DLD1 (cell line): ENCODE data around the gene NRXN3.

Experiments used
- in situ Hi-C: cut with HindIII; loops from 2 replicates; pipeline ENCODE4 v1.10.0; 2017; ENCODE audit warnings: low sequenced_read_pairs

Gene NRXN3

DNA sequence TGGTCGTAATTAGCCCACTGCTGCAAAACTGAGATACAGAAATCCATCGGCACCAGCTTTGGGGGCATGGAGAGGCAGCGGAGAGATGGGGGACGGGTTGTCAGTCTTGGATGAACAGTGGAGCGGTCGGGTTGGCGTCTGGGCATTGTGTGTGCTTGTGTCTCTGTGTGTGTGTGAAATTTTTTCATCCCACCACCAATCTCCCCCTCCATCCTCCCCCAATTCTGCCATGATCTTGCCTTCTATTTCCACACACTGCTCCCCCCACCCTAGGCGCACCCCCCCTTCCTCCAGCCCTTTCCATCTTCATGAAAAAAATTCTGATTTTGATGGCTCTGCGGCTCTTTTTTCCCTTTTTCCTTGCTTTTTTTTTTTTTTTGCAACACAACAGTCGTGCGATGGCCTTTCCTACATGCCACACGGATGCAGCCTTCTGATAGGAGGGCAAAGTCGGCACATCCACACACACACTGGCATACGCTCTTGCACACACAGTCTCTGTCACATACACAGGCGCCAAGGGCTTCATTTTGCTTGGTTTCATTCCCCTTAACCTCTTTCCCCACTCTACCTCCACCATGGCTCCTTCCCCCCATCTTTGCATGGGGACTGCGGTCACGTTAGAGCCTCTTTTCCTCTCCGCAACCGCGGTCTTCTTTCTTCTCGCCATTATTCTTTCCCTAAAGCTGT lies 3.3 kb downstream of the NRXN3 start:
- in situ Hi-C loops: no loop called here

DNA sequence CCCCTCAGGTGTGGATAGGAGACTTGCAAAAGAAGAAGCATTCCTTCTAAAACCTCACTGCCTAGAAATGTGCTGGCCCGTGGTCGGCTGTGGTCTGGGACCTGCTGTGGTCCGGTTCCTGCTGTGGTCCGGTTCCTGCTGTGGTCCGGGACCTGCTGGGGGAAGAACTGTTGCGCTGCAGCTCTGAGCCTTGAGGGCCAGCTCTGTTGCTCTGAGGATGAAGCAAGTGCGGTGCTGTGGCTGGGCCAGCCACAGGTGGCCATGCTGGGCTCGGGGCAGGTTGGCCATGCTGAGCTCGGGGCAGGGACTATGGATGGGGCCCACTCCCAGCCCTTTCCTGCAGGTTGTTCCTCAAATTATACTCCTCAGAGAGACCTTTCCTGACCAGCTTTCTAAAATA lies 5.2 kb downstream of the NRXN3 start:
- in situ Hi-C loops: no loop called here

DNA sequence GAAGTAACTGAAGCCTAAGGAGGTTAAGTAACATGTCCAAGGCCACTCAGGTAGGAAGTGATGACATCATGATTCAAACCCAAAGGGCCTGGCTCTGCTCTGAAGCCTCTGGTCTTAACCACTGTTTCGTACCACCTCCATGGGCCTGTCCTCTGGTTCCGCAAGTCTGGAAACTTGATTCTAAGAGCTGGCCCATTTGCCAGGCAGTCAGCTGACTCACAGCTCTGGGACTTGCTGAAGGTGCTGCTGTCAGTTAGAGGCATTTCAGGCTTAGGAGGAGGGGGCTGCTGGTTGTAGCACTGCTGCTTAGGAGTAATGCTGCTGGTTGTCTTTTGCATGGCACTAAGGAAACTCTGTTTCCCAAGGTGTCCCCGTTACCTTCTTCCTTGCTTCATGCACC lies 7.9 kb downstream of the NRXN3 start:
- in situ Hi-C loops: no loop called here

DNA sequence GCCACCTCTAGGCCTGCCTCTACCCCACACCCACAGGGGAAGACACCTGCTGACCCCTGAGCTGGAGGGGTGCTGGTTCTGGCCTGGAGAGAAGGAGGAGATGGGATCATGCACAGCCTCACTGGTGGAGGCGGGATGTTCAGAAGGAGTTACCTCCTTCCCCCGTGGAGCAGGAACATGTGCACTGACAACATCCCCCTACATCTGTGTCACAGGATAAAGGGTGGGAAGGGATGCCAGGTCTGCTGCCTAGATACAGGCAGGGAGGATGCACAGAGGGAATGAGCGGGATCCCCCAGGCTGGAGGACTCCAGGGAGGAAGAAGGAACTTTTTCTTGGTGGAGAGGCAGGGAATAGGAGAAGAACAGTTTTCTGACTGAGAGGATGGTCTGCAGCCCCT lies 8.8 kb downstream of the NRXN3 start:
- in situ Hi-C loops: no loop called here

DNA sequence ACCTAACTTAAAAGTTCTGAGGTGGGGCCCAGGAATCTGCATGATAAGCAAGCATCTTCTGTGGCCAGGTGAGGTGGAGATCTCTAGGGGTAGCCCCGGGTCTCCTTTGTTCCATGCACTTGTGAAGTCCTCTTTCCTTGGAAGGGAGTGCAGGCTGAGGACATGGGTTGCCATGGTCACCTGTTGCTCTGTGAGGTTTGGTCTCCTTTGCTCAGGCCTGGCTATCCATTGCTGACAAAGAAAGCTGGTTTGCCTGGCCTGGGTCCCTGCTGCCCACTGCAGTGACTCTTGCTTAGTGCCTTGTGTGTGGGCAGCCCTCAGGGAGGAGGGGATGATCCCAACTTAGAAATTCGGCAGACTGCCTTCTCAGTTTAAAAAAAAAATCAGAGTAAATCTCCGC lies 11.1 kb downstream of the NRXN3 start:
- in situ Hi-C loops: no loop called here

GRCh38 chr14:78182722-78183121 lies 12.5 kb downstream of the NRXN3 start:
- in situ Hi-C loops: no loop called here

- in situ Hi-C loops: no loop called here
Measured at GRCh38 chr14:78184157-78184556, 14.0 kb downstream of the NRXN3 start.

- in situ Hi-C loops: no loop called here
Measured at GRCh38 chr14:78186277-78186676, 16.1 kb downstream of the NRXN3 start.

DNA sequence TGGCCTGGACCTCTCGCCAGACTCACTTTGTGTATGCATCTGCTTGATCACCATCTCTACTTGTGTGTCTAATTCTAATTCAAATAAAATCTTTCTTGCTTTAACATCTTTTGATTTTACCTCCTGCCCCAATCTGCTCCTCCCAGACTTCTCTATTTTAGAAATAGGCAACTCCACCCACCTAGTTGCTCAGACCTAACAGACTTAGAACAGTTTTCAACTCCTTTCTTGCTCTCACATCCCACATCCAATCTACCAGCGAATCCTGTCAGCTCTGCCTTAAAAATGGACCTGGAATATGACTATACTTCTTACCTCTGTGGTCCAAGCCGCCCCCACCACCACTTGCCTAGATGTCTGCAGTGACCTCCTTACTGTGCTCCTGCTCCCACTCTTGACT lies 18.7 kb downstream of the NRXN3 start:
- in situ Hi-C loops: no loop called here

- in situ Hi-C loops: no loop called here
Measured at GRCh38 chr14:78195431-78195830, 25.3 kb downstream of the NRXN3 start.

DNA sequence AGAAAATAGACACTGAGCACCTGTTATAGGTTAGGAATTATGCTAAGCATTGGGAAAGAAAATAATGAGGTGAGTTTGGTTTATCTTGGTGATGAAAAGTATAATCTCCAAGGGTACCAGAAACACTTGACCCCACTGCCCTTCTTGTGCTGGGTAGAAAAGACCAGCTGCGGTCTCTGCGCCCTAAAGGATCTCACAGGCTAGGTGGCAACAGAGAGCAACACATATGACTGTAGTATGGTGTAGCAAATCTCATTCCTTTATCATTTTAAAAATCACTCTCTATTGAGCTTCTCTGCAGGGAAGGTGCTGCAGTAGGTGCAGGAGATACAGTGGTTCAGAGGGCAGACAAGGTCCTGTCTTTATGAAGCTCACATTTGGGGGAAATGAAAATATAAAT lies 26.1 kb downstream of the NRXN3 start:
- in situ Hi-C loops: no loop called here

- in situ Hi-C loops: no loop called here
Measured at GRCh38 chr14:78197051-78197450, 26.9 kb downstream of the NRXN3 start.

DNA sequence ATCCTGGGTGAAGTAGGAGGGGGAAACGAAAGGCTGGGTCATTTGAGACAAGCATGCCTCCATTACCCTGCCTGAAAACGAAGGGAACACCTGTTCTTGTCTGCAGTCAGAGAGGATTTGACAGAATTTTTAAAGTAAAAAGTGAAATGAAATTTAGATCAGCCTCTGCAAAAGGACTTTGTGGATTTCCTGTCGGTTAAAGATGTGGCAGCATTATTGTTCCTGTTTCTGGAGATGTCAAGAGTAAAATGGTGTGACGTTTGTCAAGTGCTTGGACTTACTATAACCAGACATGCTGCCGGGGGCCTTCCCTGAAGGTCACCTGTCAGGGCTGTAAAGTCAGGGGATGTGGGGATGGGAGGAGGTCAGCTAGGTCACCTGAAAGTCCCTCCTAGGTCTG lies 32.0 kb downstream of the NRXN3 start:
- in situ Hi-C loops: no loop called here

- in situ Hi-C loops: no loop called here
Measured at GRCh38 chr14:78202976-78203375, 32.8 kb downstream of the NRXN3 start.

GRCh38 chr14:78207414-78207813 lies 37.2 kb downstream of the NRXN3 start:
- in situ Hi-C loops: no loop called here

DNA sequence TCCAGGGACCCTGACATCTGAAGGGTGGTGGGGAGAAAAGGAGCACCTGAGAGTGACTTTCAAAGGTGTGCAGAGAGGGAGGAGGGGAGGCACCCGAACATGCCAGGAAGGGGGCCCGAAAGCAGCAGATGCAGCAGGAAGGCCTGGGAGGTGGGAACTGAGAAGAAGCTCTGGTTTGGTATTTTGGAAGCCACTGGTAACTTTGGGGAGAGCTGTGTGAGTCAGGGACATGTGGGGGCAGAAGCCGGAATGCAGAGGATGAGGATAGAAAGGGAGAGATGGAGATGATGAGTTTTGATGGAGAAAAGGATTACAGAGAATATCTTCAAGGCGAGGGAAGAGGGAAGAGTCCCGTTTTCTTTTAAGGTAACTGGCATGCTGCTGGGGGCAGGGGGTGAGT lies 50.1 kb downstream of the NRXN3 start:
- in situ Hi-C loops: no loop called here

GRCh38 chr14:78222746-78223145 lies 52.6 kb downstream of the NRXN3 start:
- in situ Hi-C loops: no loop called here

GRCh38 chr14:78227248-78228077 lies 57.3 kb downstream of the NRXN3 start:
- in situ Hi-C loops: no loop called here

GRCh38 chr14:78228702-78229327 lies 58.6 kb downstream of the NRXN3 start:
- in situ Hi-C loops: no loop called here

GRCh38 chr14:78232231-78233000 lies 62.2 kb downstream of the NRXN3 start:
- in situ Hi-C loops: no loop called here

DNA sequence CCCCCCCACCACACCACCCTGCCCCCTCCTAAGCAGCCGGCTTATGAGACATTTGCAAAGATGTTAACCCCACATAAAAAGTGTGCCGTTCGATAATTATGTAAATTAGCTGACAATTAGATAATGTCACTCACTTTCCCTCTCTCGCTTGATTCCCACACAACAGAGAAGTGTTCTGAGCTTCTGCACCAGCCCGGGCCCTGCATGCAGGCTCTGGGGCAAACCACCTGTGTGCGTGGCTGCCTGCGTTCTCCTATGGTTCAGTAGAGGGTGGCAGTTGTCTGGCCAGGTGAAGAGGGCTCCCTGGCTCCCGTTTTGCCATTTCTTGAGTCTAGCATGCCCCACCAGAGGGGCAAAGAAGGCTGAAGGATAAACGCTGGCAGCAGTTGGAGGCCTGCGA lies 68.0 kb downstream of the NRXN3 start:
- in situ Hi-C loops: loop anchor here (5.0 kb wide), 1 partner anchor 49 kb away; no protein-coding TSS in a partner anchor
